ENCODE measurements around the gene VASN.

GRCh38 chr16:4344983-4345835 is 26.4 kb upstream of the VASN start:
- TF ChIP-seq, protein P1, sequence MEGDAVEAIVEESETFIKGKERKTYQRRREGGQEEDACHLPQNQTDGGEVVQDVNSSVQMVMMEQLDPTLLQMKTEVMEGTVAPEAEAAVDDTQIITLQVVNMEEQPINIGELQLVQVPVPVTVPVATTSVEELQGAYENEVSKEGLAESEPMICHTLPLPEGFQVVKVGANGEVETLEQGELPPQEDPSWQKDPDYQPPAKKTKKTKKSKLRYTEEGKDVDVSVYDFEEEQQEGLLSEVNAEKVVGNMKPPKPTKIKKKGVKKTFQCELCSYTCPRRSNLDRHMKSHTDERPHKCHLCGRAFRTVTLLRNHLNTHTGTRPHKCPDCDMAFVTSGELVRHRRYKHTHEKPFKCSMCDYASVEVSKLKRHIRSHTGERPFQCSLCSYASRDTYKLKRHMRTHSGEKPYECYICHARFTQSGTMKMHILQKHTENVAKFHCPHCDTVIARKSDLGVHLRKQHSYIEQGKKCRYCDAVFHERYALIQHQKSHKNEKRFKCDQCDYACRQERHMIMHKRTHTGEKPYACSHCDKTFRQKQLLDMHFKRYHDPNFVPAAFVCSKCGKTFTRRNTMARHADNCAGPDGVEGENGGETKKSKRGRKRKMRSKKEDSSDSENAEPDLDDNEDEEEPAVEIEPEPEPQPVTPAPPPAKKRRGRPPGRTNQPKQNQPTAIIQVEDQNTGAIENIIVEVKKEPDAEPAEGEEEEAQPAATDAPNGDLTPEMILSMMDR (IDR thresholded peaks at IDR 0.05): no peak
- no peak for TF ChIP-seq POLR2A (IDR thresholded peaks at IDR 0.05)
